Measurements from ENCODE around the gene AAK1.
"Not testable (repeated sequence)": the region's sequence is repeated elsewhere in the genome, so short reads cannot be mapped to it uniquely, and the experiment has no call there.

AAK1 gene

GRCh38 chr2:69592511-69592910, 51.0 kb downstream of the AAK1 start:
- no peak for DNase-seq

GRCh38 chr2:69589973-69590652, 53.4 kb downstream of the AAK1 start:
- DNase-seq: no peak

- DNase-seq: no peak
These were observed 54.6 kb downstream of the AAK1 start for GRCh38 chr2:69588945-69589344.

- DNase-seq: no peak
These were observed 55.1 kb downstream of the AAK1 start for GRCh38 chr2:69588403-69588802.

- DNase-seq: no peak
These were observed 57.5 kb downstream of the AAK1 start for GRCh38 chr2:69585855-69586555.

GRCh38 chr2:69584127-69584889, 59.2 kb downstream of the AAK1 start:
- no peak for DNase-seq

GRCh38 chr2:69583321-69583833, 60.2 kb downstream of the AAK1 start:
- no peak for DNase-seq

GRCh38 chr2:69582582-69583176, 60.9 kb downstream of the AAK1 start:
- peak in 1 of 2 experiments; percentile 8 for DNase-seq

GRCh38 chr2:69581774-69582581, 61.6 kb downstream of the AAK1 start:
- DNase-seq: no peak

GRCh38 chr2:69580486-69580885, 63.1 kb downstream of the AAK1 start:
- DNase-seq: no peak

GRCh38 chr2:69579536-69579935, 64.0 kb downstream of the AAK1 start:
- no peak for DNase-seq

- no peak for DNase-seq
These were observed 65.4 kb downstream of the AAK1 start for GRCh38 chr2:69578198-69578540.

- DNase-seq: no peak
These were observed 65.9 kb downstream of the AAK1 start for GRCh38 chr2:69577467-69578197.

GRCh38 chr2:69576880-69577279, 66.7 kb downstream of the AAK1 start:
- DNase-seq: no peak

GRCh38 chr2:69575926-69576325, 67.6 kb downstream of the AAK1 start:
- no peak for DNase-seq

GRCh38 chr2:69575371-69575770, 68.2 kb downstream of the AAK1 start:
- not testable (repeated sequence) for DNase-seq

GRCh38 chr2:69572641-69573040, 70.9 kb downstream of the AAK1 start:
- no peak for DNase-seq

GRCh38 chr2:69571189-69571588, 72.3 kb downstream of the AAK1 start:
- DNase-seq: no peak

- DNase-seq: no peak
These were observed 73.1 kb downstream of the AAK1 start for GRCh38 chr2:69570474-69570873.

- no peak for DNase-seq
These were observed 75.6 kb downstream of the AAK1 start for GRCh38 chr2:69567909-69568300.

- DNase-seq: no peak
These were observed 76.2 kb downstream of the AAK1 start for GRCh38 chr2:69567157-69567908.

Measured in NCI-H2081 (cell line).